Activated CD4-positive, CD25-positive, alpha-beta regulatory T cell treated with anti-CD3 and anti-CD28 coated beads, Interleukin-2, amount 50 U/mL, for 16 hours (primary cell): ENCODE data around the gene S1PR4.
"Not testable (repeated sequence)": the region's sequence is repeated elsewhere in the genome, so short reads cannot be mapped to it uniquely, and the experiment has no call there.

Experiments
- DNase-seq: peaks from one replicate; pipeline ENCODE4 v3.0.0-alpha.2; 2020; ENCODE audit warnings: low read depth, low spot score

S1PR4 gene

GRCh38 chr19:3193256-3194105 lies 14.9 kb downstream of the S1PR4 start:
- no peak for DNase-seq

- DNase-seq = no peak
Measured at GRCh38 chr19:3194106-3195087, 15.8 kb downstream of the S1PR4 start.

- no peak for DNase-seq
Measured at GRCh38 chr19:3196064-3196932, 17.7 kb downstream of the S1PR4 start.

- DNase-seq = no peak
Measured at GRCh38 chr19:3196933-3197205, 18.3 kb downstream of the S1PR4 start.

- no peak for DNase-seq
Measured at GRCh38 chr19:3198901-3199700, 20.5 kb downstream of the S1PR4 start.

- DNase-seq = no peak
Measured at GRCh38 chr19:3201072-3201700, 22.6 kb downstream of the S1PR4 start.

GRCh38 chr19:3201911-3202310 lies 23.3 kb downstream of the S1PR4 start:
- no peak for DNase-seq

- DNase-seq = no peak
Measured at GRCh38 chr19:3202346-3202745, 23.8 kb downstream of the S1PR4 start.

GRCh38 chr19:3202895-3203294 lies 24.3 kb downstream of the S1PR4 start:
- DNase-seq = not testable (repeated sequence)

- DNase-seq = no peak
Measured at GRCh38 chr19:3203805-3204645, 25.5 kb downstream of the S1PR4 start.

- DNase-seq = no peak
Measured at GRCh38 chr19:3204646-3205275, 26.2 kb downstream of the S1PR4 start.

GRCh38 chr19:3206216-3206953 lies 27.8 kb downstream of the S1PR4 start:
- DNase-seq = no peak

GRCh38 chr19:3207461-3208242 lies 29.1 kb downstream of the S1PR4 start:
- no peak for DNase-seq

- no peak for DNase-seq
Measured at GRCh38 chr19:3208317-3209207, 30.0 kb downstream of the S1PR4 start.

GRCh38 chr19:3210347-3211017 lies 31.9 kb downstream of the S1PR4 start:
- peak; percentile 37 for DNase-seq

GRCh38 chr19:3211191-3211590 lies 32.6 kb downstream of the S1PR4 start:
- DNase-seq = no peak
